ENCODE results near the gene STK11. TPM values are rescaled to one million over a fixed set of nuclear protein-coding genes. Genes with fewer than 3 reads are reported as not detected.
A peak's percentile ranks its signal among the peaks of the same experiment; 100 is the strongest.

STK11 gene
- polyA plus RNA-seq, 2 of the 4 experiments (the other 2 are of a cell fraction), result 16.2 to 33.6 TPM

- TF ChIP-seq REST (IDR thresholded peaks at IDR 0.05), result no peak
- TF ChIP-seq FOSB (CRISPR knock-in tag; IDR thresholded peaks at IDR 0.05), result no peak
- TF ChIP-seq E2F6 (IDR thresholded peaks at IDR 0.05; ENCODE audit: borderline replicate concordance, low read depth), result no peak
- TF ChIP-seq FOSL2 (IDR thresholded peaks at IDR 0.05), result peak; percentile 29; the same call in 1 of the 2 replicates
- peak; percentile 95 for TF ChIP-seq FOSL2 (CRISPR knock-in tag; IDR thresholded peaks at IDR 0.05)
- no peak for TF ChIP-seq EP300 (IDR thresholded peaks at IDR 0.05)
- no peak for TF ChIP-seq NPAS2 (CRISPR knock-in tag; IDR thresholded peaks at IDR 0.05; ENCODE audit: borderline replicate concordance)
- TF ChIP-seq ATOH8 (CRISPR knock-in tag; IDR thresholded peaks at IDR 0.05; ENCODE audit: low read depth), result 0 out of 2 replicates have a peak, but pooled peaks have one; percentile 4
- TF ChIP-seq MAFK (IDR thresholded peaks at IDR 0.05; ENCODE audit: partially characterized antibody), result no peak
- no peak for TF ChIP-seq RARB (CRISPR knock-in tag; IDR thresholded peaks at IDR 0.05)
- TF ChIP-seq EHF (CRISPR knock-in tag; IDR thresholded peaks at IDR 0.05), result no peak
- TF ChIP-seq HOXA7 (CRISPR knock-in tag; IDR thresholded peaks at IDR 0.05), result no peak
- no peak for TF ChIP-seq HMGXB4 (CRISPR knock-in tag; IDR thresholded peaks at IDR 0.05; ENCODE audit: borderline replicate concordance)
- TF ChIP-seq PBX3 (IDR thresholded peaks at IDR 0.05), result no peak
- TF ChIP-seq SREBF2 (IDR thresholded peaks at IDR 0.05), result no peak
- no peak for TF ChIP-seq CHD4 (IDR thresholded peaks at IDR 0.05; ENCODE audit: borderline replicate concordance)
- TF ChIP-seq HES2 (IDR thresholded peaks at IDR 0.05), result no peak
- TF ChIP-seq KDM1A (IDR thresholded peaks at IDR 0.05; ENCODE audit: low read depth), result no peak
- no peak for TF ChIP-seq CBX2 (IDR thresholded peaks at IDR 0.05; ENCODE audit: borderline replicate concordance, low read depth)
- TF ChIP-seq RNF2 (IDR thresholded peaks at IDR 0.05; ENCODE audit: borderline replicate concordance, low read depth), result no peak
- no peak for TF ChIP-seq CHD2 (IDR thresholded peaks at IDR 0.05; ENCODE audit: low read length, partially characterized antibody)
- no peak for TF ChIP-seq POLR2A (IDR thresholded peaks at IDR 0.05; ENCODE audit: low read length)
- TF ChIP-seq HOXB13 (CRISPR knock-in tag; IDR thresholded peaks at IDR 0.05; ENCODE audit: low read depth), result no peak
- no peak for TF ChIP-seq POLR2AphosphoS2 (conservative IDR thresholded peaks at IDR 0.05; ENCODE audit: low read length)
- TF ChIP-seq TP53 (CRISPR knock-in tag; IDR thresholded peaks at IDR 0.05), result no peak
- no peak for TF ChIP-seq CEBPB (IDR thresholded peaks at IDR 0.05)
- no peak for TF ChIP-seq HEYL (CRISPR knock-in tag; IDR thresholded peaks at IDR 0.05)
- no peak for TF ChIP-seq HDAC2 (IDR thresholded peaks at IDR 0.05)
- TF ChIP-seq NFE2L2 (conservative IDR thresholded peaks at IDR 0.05; ENCODE audit: low read length), result no peak
- no peak for TF ChIP-seq MAZ (IDR thresholded peaks at IDR 0.05; ENCODE audit: borderline replicate concordance, low read depth, low read length)
- no peak for TF ChIP-seq ZSCAN20 (CRISPR knock-in tag; IDR thresholded peaks at IDR 0.05)
These were observed 43.3 kb downstream of the STK11 start (continued) for GRCh38 chr19:1248786-1249297.
